Right atrium auricular region (tissue), 2 donors: ENCODE results near the gene HSPA4. TPM values are rescaled to one million over a fixed set of nuclear protein-coding genes. Genes with fewer than 3 reads are reported as not detected.

ENCODE experiments used
- DNase-seq: peaks from one replicate; pipeline ENCODE4 v3.0.0-alpha.2; 2019; ENCODE audit warnings: low spot score
- H3K27ac ChIP-seq, 2 donors: fragments of 200-600 bp; sonication (generic); 1 replicate in 1 of 2; 2 replicates in 1 of 2; pipeline ENCODE4 v1.5.1; 2016 to 2019
- H3K27me3 ChIP-seq, 2 donors: fragments of 200-600 bp; sonication (generic); one replicate each; pipeline versions ENCODE4 v1.5.1 to v1.6.0; 2017 to 2019
- H3K36me3 ChIP-seq: fragments of 200-600 bp; sonication (generic); one replicate; pipeline ENCODE4 v1.5.1; 2016
- H3K4me1 ChIP-seq, 2 donors: fragments of 200-600 bp; sonication (generic); one replicate each; pipeline versions ENCODE4 v1.5.1 to v1.6.0; 2017 to 2019
- H3K4me3 ChIP-seq, 2 donors: fragments of 200-600 bp; sonication (generic); 1 replicate in 1 of 2; 2 replicates in 1 of 2; pipeline ENCODE4 v1.5.1; 2017 to 2019; ENCODE audit warnings: mild to moderate bottlenecking in 1 of 2, moderate library complexity in 1 of 2
- H3K9me3 ChIP-seq, 2 donors: fragments of 200-600 bp; sonication (generic); one replicate each; pipeline ENCODE4 v1.5.1; 2019
- total RNA-seq, 2 donors: library from RNA; depleted of rRNA; stranded (reverse); fragments of >200 nt; gene quantifications; one replicate each; pipeline ENCODE4 v1.1.0, GENCODE V29; 2016
- TF ChIP-seq, protein P1 (sequence below), 2 donors: fragments of 200-600 bp; sonication (generic); IDR thresholded peaks; one replicate each; pipeline ENCODE4 v1.5.1; 2019; ENCODE audit warnings: antibody characterized with exemption in 2 of 2

HSPA4 gene
- total RNA-seq, 2 donors from 2014 or later, result 50.4 to 56.3 TPM

DNA sequence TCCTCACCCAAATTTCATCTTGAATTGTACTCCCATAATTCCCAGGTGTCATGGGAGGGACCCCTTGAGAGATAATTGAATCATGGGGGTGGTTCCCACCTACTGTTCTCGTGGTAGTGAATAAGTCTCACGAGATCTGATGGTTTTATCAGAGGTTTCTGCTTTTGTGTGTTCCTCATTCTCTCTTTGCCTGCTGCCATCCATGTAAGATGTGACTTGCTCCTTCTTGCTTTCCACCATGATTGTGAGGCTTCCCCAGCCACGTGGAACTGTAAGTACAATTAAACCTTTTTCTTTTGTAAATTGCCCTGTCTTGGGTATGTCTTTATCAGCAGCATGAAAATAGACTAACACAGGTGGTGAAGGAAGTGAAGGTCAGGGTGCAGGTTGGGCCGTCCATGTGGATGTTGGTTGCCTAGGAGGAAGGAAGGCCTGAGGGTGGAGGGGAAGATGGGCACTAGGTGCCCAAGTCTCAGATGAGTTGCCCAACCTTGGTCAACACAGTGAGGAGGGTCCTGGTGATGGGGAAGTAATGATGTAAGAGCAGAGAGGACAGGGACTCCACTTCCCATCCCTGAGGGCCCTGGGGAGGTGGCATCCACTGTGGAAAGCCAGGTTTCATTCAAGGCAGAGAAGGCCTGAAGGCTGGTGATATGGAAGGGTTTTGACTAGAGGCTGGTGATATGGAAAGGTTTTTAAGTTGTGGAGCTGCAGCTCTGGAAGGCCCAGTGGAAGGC, 92.6 kb downstream of the HSPA4 start:
- TF ChIP-seq, protein P1, sequence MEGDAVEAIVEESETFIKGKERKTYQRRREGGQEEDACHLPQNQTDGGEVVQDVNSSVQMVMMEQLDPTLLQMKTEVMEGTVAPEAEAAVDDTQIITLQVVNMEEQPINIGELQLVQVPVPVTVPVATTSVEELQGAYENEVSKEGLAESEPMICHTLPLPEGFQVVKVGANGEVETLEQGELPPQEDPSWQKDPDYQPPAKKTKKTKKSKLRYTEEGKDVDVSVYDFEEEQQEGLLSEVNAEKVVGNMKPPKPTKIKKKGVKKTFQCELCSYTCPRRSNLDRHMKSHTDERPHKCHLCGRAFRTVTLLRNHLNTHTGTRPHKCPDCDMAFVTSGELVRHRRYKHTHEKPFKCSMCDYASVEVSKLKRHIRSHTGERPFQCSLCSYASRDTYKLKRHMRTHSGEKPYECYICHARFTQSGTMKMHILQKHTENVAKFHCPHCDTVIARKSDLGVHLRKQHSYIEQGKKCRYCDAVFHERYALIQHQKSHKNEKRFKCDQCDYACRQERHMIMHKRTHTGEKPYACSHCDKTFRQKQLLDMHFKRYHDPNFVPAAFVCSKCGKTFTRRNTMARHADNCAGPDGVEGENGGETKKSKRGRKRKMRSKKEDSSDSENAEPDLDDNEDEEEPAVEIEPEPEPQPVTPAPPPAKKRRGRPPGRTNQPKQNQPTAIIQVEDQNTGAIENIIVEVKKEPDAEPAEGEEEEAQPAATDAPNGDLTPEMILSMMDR (IDR thresholded peaks at IDR 0.05), result no peak

DNA sequence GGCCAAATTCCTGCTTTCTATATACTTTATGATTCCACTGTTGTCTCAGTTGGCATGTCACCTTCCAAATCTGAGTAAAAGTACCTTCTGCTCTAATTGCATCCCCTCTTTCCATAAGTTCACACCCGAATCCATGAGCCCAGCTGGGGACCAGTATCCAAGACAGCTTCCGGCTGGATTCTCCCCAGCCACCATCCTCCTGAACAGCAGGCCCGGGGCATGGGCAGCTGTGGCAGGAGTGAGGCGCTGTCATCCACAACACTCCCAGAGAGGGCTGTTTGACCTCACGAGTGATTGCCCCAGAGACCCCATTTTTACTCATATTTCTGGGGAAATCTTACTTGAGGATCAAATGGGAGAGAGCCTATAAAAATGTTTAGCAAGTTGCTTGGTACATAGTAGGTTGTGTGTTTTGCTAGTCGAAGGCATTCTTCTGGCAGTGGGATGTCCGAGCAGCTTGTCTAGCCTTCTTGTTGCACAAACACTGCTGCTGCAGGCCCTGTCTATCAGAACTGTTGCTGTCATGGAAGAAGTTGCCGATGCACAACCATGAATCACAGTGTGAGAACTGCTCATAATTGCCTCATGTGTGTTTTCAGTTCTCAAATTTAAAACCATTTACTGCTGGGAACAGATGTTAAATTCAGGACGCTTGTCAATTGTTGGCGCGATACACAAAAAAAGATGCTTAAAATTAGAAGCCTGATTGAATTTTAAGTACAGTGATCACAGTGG, 93.8 kb downstream of the HSPA4 start:
- TF ChIP-seq, protein P1 (IDR thresholded peaks at IDR 0.05), result no peak
- Histone ChIP-seq H3K9me3 (no peaks in the 10 kb centered on the region), H3K27me3 (no peaks in the 10 kb centered on the region), H3K27ac (no peak overlapping the region), H3K4me1 (no peaks in the 10 kb centered on the region), H3K4me3 (no peak overlapping the region), H3K36me3 (no peaks in the 10 kb centered on the region)
- DNase-seq, result no peak

More for the DNA sequence above, 92.6 kb downstream of the HSPA4 start:
- Histone ChIP-seq H3K36me3 (no peaks in the 10 kb centered on the region), H3K4me3 (no peak overlapping the region), H3K27ac (no peak overlapping the region), H3K9me3 (no peaks in the 10 kb centered on the region), H3K27me3 (no peaks in the 10 kb centered on the region), H3K4me1 (no peaks in the 10 kb centered on the region)
- DNase-seq, result no peak

DNA sequence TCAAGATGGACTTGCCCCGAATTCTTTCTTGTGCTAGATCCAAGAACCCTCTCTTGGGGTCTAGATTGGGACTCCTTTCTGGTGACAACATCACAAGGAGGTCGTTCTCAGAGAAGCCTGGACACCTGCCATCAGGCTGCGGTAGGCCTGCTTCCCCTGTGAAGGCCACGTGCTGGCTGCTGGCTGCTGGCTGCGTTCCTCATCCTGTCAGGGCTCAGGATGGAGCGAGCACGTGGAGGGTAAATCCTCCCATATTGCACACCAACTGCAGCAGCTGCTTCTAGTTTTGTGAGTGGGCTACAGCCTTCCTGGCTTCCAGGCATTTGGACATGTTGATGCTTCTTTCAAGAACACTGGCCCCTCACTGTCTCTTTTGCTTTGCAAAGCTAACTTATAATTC, 95.6 kb downstream of the HSPA4 start:
- Histone ChIP-seq H3K36me3 (no peaks in the 10 kb centered on the region), H3K27ac (no peak overlapping the region), H3K27me3 (no peaks in the 10 kb centered on the region), H3K4me1 (no peaks in the 10 kb centered on the region), H3K4me3 (no peak overlapping the region), H3K9me3 (no peaks in the 10 kb centered on the region)
- no peak for DNase-seq
- TF ChIP-seq, protein P1 (IDR thresholded peaks at IDR 0.05), result no peak

DNA sequence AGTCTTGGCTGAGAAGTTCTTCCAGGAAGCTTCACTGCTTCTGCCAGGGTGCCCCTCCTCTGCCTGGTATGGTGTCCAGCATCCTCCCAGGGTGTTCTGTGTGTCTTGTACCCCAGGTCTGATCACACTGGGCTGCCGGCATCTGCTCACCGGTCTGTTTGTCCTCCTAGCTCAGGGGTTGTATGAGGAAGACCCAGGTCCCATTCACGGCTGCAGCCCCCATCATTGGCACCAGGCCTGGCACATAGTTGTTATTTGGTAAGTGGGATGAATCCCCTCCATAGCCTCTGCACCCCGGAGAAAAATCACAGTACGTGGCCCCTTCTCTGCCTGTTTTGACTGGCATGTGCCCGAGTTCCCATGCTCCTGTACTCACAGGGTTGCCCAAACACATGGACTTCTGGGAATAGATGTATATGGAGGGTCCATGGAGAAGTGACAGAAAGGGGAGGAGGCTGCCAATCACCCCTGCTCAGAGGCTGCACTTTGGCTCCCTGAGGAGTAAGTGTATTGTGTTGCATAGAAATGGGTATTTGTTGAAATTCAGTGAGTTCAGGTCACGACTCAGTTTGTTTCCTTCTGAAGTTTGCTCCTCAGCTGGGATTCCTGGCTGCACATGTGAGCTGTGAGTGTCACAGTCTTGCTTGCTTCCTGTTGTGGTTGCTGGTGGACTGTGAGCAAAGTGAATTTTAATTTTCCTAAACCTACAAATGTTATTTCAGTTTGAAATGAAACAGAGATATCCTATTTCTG, 96.2 kb downstream of the HSPA4 start:
- H3K4me3 ChIP-seq, result no peak overlapping the region
- no peaks in the 10 kb centered on the region for H3K36me3 ChIP-seq
- H3K9me3 ChIP-seq, result no peaks in the 10 kb centered on the region
- TF ChIP-seq, protein P1 (IDR thresholded peaks at IDR 0.05), result no peak
- H3K27me3 ChIP-seq, result no peaks in the 10 kb centered on the region
- H3K4me1 ChIP-seq, result no peaks in the 10 kb centered on the region
- DNase-seq, result no peak
- H3K27ac ChIP-seq, result no peak overlapping the region

DNA sequence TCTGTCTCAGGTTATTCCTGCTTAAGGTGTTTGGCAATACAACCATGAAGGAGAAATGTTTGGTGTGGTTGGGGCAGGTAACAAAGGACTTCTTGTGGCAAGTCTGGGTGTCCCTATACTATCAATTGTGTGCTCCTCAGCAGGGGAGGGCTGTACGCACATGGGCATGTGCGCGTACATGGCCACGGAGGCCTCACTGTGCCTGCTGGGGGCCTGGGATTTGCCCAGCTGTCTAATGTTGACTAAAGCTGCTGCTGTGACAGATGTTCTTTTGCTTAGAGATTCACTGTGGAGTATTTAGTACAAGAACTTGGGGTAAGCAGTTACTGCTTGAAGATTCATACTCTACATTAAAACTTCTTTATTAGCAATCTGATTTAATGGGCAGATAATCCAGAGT, 97.5 kb downstream of the HSPA4 start:
- DNase-seq, result no peak
- TF ChIP-seq, protein P1 (IDR thresholded peaks at IDR 0.05), result no peak
- no peak overlapping the region for H3K4me3 ChIP-seq

More for the DNA sequence above, 97.5 kb downstream of the HSPA4 start:
- Histone ChIP-seq H3K27ac (no peak overlapping the region), H3K27me3 (no peaks in the 10 kb centered on the region), H3K36me3 (no peaks in the 10 kb centered on the region), H3K4me1 (no peaks in the 10 kb centered on the region), H3K9me3 (no peaks in the 10 kb centered on the region)
